ENCODE data around the gene USPL1.

Gene USPL1

GRCh38 chr13:30698488-30699005 lies 80.8 kb downstream of the USPL1 start:
- Histone ChIP-seq H3K9me2 (replicated peaks; ENCODE audit: insufficient read depth, low read length) (no peaks in the 10 kb centered on the region), H3K27ac (ENCODE audit: low read depth, low read length) (no peak overlapping the region)

DNA sequence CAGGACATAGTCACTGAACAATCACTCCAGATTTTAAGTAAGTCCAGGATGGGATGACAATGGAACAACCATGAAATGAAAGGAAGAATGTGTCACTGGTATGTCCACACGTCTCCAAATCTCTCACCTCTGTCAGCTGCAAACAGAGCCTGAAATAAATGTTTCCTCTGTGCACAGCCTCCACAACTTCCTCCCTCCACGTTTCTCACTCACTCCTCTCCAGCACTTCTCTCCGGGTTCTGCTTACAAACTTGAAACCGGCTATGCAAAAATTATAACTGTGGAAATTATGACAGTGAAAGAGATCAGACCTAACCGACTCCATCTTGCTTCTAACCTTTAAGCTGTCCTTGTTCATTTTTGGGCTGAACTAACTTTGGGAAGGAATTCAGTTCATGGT lies 82.6 kb downstream of the USPL1 start:
- Histone ChIP-seq H3K36me3 (ENCODE audit: low read length) (no peaks in the 10 kb centered on the region), H3K9me2 (replicated peaks; ENCODE audit: insufficient read depth, low read length) (no peaks in the 10 kb centered on the region), H2AFZ (ENCODE audit: low read depth, low read length, severe bottlenecking) (no peak overlapping the region), H3K79me2 (ENCODE audit: insufficient read depth, low read length) (no peaks in the 10 kb centered on the region), H3K27ac (ENCODE audit: low read depth, low read length) (no peak overlapping the region), H3K4me3 (ENCODE audit: insufficient read depth, low read length, poor library complexity, severe bottlenecking) (no peak overlapping the region), H3K9me3 (ENCODE audit: insufficient read depth, low read length) (no peaks in the 10 kb centered on the region), H3K4me2 (ENCODE audit: low read depth, low read length, poor library complexity, severe bottlenecking) (no peak overlapping the region), H4K20me1 (ENCODE audit: low read depth, low read length) (no peaks in the 10 kb centered on the region), H3F3A (ENCODE audit: insufficient read depth) (no peaks in the 10 kb centered on the region), H3K27me3 (ENCODE audit: low read length) (no peaks in the 10 kb centered on the region), H3K9ac (ENCODE audit: low read length) (no peak overlapping the region)
- TF ChIP-seq, protein P1, sequence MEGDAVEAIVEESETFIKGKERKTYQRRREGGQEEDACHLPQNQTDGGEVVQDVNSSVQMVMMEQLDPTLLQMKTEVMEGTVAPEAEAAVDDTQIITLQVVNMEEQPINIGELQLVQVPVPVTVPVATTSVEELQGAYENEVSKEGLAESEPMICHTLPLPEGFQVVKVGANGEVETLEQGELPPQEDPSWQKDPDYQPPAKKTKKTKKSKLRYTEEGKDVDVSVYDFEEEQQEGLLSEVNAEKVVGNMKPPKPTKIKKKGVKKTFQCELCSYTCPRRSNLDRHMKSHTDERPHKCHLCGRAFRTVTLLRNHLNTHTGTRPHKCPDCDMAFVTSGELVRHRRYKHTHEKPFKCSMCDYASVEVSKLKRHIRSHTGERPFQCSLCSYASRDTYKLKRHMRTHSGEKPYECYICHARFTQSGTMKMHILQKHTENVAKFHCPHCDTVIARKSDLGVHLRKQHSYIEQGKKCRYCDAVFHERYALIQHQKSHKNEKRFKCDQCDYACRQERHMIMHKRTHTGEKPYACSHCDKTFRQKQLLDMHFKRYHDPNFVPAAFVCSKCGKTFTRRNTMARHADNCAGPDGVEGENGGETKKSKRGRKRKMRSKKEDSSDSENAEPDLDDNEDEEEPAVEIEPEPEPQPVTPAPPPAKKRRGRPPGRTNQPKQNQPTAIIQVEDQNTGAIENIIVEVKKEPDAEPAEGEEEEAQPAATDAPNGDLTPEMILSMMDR (IDR thresholded peaks at IDR 0.05; ENCODE audit: insufficient read depth, low read length, poor library complexity, severe bottlenecking): no peak
- TF ChIP-seq EZH2phosphoT487 (conservative IDR thresholded peaks at IDR 0.05; ENCODE audit: low read length): no peak

More at GRCh38 chr13:30698488-30699005, 80.8 kb downstream of the USPL1 start:
- H3K9ac ChIP-seq (ENCODE audit: low read length): no peak overlapping the region
- no peak overlapping the region for H3K4me3 ChIP-seq (ENCODE audit: insufficient read depth, low read length, poor library complexity, severe bottlenecking)
- no peaks in the 10 kb centered on the region for H4K20me1 ChIP-seq (ENCODE audit: low read depth, low read length)
- no peak overlapping the region for H2AFZ ChIP-seq (ENCODE audit: low read depth, low read length, severe bottlenecking)
- no peaks in the 10 kb centered on the region for H3F3A ChIP-seq (ENCODE audit: insufficient read depth)
- H3K36me3 ChIP-seq (ENCODE audit: low read length): no peaks in the 10 kb centered on the region
- no peaks in the 10 kb centered on the region for H3K79me2 ChIP-seq (ENCODE audit: insufficient read depth, low read length)
- no peaks in the 10 kb centered on the region for H3K9me3 ChIP-seq (ENCODE audit: insufficient read depth, low read length)
- no peak for TF ChIP-seq EZH2phosphoT487 (conservative IDR thresholded peaks at IDR 0.05; ENCODE audit: low read length)
- TF ChIP-seq, protein P1 (IDR thresholded peaks at IDR 0.05; ENCODE audit: insufficient read depth, low read length, poor library complexity, severe bottlenecking): no peak
- no peaks in the 10 kb centered on the region for H3K27me3 ChIP-seq (ENCODE audit: low read length)
- H3K4me2 ChIP-seq (ENCODE audit: low read depth, low read length, poor library complexity, severe bottlenecking): no peak overlapping the region

- TF ChIP-seq, protein P1 (IDR thresholded peaks at IDR 0.05; ENCODE audit: insufficient read depth, low read length, poor library complexity, severe bottlenecking): no peak
- TF ChIP-seq EZH2phosphoT487 (conservative IDR thresholded peaks at IDR 0.05; ENCODE audit: low read length): no peak
- Histone ChIP-seq H3F3A (ENCODE audit: insufficient read depth) (no peaks in the 10 kb centered on the region), H3K9me3 (ENCODE audit: insufficient read depth, low read length) (no peaks in the 10 kb centered on the region), H3K4me3 (ENCODE audit: insufficient read depth, low read length, poor library complexity, severe bottlenecking) (no peak overlapping the region), H3K4me2 (ENCODE audit: low read depth, low read length, poor library complexity, severe bottlenecking) (no peak overlapping the region), H3K36me3 (ENCODE audit: low read length) (no peaks in the 10 kb centered on the region), H3K79me2 (ENCODE audit: insufficient read depth, low read length) (no peaks in the 10 kb centered on the region), H3K9me2 (replicated peaks; ENCODE audit: insufficient read depth, low read length) (no peaks in the 10 kb centered on the region), H3K27ac (ENCODE audit: low read depth, low read length) (no peak overlapping the region), H2AFZ (ENCODE audit: low read depth, low read length, severe bottlenecking) (no peak overlapping the region), H3K27me3 (ENCODE audit: low read length) (no peaks in the 10 kb centered on the region), H3K9ac (ENCODE audit: low read length) (no peak overlapping the region), H4K20me1 (ENCODE audit: low read depth, low read length) (no peaks in the 10 kb centered on the region)
These were observed 84.3 kb downstream of the USPL1 start for GRCh38 chr13:30702006-30702405.

All from SU-DHL-6 (cell line).